NCI-H2227 treated with DMSO at 0.1 percent for 48 hours (cell line): ENCODE measurements around the gene ATXN7.

ENCODE experiments used
- DNase-seq: peaks from one replicate; lab custom pipeline; 2025; lab: John Stamatoyannopoulos, UW

Gene ATXN7

DNA sequence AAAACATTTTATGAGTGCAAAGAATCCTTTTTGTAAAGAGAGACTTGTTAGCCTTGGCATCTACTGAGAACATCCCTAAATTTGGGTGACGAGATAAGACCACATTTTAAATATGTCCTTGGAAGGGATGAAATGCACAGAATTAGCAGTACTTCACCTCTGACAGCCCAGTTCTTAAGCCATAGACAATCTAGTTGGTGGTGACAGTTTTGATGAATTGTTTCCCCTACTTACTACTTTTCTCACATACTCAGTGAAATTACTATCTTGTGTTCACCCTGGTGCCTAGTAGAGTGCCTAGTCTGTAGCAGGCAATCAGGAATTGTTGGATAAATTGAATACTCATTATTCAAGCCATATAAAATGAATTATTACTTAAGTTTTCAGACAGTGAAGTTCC lies 45.1 kb downstream of the ATXN7 start:
- DNase-seq = no peak

DNA sequence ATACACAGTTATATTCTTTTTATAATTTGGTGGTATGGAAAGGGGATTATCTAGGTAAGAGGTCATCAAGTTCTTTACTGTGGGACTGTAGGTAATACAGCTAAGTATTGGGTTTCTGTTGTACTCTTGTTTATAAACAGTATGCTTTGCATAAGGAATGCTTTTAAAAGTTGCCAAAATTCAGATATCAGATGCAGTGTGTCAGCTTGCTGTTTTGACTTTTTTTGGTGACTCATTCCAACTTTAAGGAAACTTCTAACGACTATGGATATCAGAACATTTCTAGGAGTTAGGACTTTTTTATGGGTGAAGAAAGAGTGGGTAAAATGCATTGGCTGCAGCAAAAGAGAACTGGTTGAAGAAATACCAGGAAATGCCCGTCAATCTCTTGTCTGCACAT lies 45.8 kb downstream of the ATXN7 start:
- no peak for DNase-seq

DNA sequence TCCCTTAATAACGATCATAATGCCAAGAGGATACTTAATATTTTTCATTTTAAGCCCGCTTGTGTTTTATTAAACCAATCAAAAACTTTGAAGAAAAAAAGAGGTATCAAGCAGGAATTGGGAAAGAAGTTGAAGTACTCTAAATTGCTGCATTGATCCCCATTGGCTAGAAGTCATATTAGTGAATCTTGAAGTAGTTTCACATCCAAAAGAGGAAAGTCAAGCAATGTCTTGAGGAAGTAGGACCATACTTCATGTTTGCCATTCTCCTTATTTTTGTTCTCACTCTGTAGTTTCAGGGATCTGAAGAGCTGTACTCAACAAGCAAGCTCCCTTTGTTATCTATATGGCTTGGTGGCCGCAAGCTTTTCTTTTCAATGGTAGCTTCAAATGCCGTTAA lies 46.3 kb downstream of the ATXN7 start:
- no peak for DNase-seq

DNA sequence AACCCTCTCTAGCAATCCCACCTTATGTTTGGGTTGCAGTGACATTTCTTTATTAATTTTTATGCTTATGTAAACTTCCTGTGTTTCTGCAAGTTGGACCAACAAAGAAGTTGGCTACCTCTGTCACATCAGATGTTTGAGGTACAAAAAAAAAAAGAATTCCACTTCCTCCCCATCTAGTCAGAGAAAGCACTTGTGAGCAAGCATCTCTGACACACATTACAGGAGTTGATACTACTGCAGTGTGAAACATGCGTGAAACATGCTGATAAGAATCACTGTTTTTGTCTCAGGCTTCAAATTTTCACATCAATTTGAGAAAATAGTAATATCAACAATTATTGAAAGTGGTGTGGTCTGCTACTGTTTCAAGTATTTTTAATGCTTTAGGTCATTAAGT lies 47.2 kb downstream of the ATXN7 start:
- no peak for DNase-seq

DNA sequence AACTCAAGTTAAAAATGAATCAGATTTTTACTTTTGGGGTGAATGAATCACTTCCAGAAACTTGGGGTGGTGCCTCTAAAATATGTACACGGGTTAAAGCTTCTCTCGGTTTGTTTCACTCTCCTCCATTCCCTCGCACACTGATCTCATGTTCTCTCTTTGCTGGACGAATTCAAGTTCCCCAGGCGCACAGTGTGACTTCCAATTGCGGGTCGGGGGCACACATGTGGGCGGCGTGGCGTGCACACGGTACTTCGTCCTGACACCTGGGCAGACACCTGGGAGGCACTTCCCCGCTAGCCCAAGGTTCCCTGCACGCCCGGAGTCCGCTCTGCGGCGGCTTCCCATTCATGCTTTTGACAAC lies 47.8 kb downstream of the ATXN7 start:
- no peak for DNase-seq

DNA sequence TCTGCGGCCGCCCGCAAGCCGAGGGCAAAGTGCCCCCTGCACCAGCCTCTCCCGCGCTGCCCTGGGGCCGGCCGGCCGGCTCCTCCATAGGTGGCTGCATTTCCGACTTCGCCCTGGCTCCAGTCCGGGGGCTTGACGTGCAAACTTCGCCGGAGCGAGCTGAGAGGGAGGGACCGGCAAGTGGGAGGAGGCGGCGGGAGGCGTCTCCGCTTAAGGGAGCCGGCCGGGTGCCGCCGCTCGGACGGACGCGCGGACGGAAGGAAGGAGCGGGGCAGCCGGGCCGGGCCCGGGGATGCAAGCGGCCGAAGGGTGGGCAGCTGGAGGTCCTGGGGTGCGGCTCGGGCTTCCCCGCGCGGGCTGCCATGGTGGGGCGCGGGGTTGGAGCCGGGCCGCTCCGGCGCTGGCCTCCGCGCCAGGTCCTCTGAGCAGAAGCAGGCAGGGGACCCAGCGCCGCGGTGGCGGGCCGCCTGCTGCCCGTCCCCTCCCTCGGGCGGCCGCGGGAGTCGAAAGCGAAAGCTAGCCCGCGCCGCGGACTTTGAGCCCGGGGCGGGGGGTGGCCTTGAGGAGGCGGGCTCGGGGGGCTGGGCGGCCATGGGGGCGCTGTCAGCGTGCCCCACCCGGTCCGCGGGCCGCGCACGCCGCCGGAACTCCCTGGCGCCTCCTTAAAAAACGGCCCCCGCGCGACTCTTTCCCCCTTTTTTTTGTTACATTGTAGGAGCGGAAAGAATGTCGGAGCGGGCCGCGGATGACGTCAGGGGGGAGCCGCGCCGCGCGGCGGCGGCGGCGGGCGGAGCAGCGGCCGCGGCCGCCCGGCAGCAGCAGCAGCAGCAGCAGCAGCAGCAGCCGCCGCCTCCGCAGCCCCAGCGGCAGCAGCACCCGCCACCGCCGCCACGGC lies 48.5 kb downstream of the ATXN7 start, which contains the start of gene SCAANT1:
Gene SCAANT1 (minus strand): TSS at position 511 of the 895 bp plus-strand sequence.
- DNase-seq = peak; percentile 57

DNA sequence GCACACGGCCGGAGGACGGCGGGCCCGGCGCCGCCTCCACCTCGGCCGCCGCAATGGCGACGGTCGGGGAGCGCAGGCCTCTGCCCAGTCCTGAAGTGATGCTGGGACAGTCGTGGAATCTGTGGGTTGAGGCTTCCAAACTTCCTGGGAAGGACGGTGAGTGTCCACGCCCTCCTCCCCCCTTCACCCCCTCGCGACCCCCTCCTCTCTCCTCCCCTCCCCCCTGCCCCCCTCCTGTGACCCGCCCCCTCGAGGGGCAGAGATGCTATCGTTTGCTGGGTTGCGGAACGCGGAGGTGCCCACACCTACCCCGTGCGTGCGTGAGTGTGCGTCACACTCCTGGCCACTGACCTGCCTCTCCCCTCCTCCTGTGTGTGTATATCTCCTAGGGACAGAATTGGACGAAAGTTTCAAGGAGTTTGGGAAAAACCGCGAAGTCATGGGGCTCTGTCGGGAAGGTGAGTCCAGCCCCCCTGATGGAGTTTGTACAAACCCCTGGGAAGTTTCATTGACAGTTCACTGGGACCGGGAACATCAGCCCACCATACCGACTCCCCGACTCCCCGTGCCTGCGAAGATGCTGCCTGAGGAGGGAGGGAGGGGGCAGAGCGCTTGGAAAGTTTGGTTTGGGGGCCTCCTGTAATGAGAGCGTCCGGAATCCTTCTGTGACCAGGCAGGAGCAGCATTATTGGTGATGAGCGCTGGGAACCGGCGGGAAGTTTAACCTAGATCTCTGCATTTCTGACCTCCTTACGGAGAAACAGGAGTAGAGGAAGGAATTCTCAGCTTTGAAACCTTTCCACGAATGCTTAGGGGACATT lies 49.3 kb downstream of the ATXN7 start:
- DNase-seq = peak; percentile 11

DNA sequence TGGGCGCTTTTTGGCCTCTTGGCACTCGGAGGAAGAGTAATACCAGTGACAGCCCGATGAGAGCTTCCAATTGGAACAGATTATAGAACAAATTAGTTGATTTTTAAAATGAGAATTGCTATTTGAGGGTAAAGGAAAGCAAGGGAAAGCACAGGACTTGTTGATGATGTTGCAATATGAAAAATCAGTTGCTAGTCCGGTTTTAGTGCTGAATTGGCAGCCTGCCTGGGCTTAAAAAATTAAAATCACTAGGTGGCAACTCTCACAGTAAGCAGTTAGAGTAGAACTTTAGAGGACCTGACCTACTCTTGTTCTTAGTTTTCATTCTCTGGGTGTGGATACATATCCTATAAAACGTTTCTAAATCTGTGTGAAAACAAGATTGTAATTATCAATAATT lies 50.6 kb downstream of the ATXN7 start:
- DNase-seq = no peak

DNA sequence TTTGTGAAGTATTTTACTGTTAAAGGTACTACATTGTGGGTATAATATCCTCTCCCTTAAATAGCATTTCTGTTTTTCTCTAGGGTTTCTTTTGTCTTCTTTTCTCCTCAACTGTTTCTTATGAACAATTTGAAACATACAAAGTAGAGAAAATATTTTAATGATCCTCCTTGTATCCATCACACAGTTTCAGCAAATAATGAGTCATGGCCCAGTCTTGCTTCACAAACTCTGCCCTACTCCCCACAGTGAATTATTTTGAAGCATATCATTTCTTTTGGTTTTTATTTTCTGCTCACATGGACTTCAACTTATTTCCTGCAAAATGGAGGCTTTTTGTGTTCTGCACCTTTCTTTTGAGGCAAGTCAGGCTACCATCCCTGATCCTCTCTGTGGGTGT lies 54.7 kb downstream of the ATXN7 start:
- DNase-seq = no peak

DNA sequence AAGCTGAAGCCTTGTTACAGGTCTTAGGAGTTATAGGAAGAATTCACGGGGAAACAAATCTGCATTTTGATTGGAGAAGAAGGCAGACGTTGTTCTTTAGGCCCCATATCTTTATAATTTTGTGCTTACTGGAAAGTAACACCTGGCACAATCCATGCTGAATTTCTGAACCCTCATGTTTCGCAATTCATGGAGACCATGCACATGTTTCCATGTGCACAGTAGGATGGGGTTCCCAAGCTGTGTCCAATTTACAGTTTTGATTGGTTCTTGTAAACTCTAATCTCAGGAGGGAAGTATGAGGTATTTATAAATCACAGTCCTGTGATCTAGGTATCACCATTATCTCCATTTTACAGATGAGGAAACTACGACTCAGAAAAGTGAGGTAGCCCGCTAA lies 56.3 kb downstream of the ATXN7 start:
- no peak for DNase-seq

DNA sequence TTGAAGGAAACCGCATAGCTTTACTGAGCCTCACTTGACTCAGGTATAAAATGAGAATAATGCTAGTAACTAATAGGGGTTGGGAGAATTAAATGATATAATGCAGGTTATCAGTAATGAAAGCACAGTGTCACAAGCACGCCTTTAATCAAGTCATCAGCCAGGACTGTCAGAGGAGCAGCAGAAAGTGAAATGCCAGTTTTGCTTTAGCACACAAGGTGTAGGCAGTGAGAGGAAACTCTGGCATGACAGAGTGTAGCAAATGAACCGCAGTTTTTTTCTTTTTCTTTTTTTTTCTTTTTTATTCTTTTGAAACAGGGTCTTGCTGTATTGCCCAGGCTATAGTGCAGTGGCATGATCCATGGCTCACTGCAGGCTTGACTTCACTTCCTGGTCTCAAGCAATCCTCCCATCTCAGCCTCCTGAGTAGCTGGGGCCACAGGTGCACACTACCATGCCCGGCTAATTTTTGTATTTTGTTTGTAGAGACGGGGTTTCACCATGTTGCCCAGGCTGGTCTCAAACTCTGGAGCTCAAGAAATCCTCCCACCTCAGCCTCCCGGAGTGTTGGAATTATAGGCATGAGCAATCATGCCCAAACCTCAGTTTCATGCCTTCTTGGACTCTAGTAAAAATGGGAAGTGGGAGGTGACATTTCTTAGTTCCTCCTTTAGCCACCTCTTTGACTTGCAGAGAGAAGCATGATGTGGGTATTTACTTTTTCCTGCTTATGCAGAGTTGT lies 58.2 kb downstream of the ATXN7 start:
- no peak for DNase-seq

DNA sequence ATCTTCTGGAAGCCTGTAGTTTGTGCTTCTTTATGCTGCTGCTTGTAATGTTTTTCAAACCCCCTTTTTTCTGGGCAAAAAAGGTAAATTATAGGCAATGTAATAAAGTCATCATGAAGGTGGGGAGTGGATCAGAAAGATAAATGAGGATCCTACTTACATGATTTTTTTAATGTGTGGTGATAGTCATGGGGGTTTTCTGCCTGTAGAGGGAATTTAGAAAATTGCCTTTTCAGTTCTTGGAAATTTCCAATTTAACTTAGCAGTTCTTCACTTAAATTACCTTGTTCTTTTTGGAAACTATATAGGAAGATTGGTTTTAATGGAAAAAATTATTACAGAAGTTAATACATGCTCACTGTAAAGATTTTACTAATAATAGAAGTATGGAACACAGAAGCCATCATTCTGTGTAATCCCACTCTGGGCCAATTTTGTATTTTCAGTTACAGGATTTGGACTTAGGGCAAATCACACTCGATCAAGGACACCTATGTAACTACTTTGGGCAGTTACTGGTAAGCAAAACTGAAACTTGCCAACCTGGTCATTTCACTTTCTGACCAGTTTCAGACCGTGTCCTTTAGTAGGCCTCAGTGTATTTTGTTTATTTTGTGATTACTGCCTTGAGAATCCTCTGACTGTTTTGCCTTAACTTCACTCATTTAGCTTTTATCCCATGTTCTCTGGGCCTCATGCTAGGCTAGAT lies 59.0 kb downstream of the ATXN7 start:
- no peak for DNase-seq

DNA sequence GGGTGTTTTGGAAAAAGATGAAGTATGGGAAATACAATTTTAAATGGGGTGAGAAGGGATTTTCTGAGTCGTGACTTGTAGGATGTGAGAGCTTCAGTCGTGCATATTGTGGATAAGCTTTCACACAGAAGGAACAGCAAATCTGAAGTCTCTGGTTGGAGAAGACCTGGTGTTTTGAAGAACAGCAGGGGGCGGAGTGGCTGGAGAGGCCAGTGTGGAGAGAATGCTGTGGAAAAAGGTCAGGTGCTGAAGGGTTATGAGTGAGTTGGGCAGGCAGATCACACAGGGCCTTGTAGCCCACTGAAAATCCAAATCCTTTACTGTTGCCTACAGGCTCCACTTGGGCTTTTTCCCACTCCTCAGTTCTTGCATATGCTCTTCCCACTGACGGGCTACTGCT lies 62.6 kb downstream of the ATXN7 start:
- DNase-seq = no peak

DNA sequence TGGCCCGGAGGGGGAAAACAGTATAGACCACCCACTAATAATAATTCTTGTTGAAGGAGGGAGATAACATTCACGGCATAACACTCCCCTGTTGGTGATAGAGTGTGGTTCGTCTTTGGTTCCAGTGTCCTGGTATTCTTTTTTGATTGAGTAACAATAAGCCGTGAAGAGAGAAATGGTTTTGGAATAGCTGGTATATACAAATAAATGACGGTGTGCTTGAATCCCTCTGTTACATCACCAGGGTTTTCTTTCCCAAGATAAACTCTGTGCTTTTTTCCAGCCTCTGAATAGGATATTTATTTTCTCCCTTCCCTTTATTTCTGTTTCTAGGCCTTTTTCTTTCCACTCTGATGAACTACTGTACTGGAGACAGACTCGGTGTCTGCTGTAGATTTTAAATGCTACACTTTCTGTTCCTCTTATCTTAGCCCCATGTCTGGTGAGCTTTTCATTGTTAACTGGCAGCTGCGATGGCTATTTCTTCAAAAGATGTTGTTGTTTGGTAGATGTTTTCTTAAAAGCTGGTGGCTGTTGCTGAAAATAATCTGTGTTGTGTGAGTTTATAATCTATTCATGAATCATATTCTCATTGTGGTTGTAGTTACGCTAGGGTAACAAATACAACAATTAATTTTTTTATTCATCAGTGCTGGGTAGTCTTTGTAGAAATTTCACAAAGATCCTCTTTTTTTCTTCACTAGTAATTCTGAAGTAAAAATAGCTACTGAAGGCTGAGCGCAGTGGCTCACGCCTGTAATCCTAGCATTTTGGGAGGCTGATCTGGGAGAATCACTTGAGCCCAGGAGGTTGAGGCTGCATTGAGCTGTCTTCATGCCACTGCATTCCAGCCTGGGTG lies 64.0 kb downstream of the ATXN7 start:
- DNase-seq = no peak

DNA sequence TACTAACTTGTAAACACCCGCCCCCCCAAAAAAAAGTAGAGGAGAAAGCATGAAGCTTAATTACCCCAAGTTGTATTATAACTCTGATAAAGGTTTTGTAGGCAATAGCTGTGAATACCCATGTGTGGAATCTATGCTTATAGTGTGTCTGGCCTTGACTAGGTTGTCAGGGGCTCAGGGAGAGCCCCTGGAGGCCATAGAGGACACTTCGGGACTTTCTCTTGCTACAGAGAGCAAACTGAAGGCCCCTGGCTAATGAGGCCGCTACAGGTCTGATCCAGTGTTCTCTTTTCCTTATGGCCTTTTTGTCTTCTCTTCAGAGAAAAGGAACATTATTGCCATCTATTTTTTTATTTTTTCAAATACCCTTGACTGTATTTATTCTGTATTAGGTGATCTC lies 67.6 kb downstream of the ATXN7 start:
- no peak for DNase-seq

DNA sequence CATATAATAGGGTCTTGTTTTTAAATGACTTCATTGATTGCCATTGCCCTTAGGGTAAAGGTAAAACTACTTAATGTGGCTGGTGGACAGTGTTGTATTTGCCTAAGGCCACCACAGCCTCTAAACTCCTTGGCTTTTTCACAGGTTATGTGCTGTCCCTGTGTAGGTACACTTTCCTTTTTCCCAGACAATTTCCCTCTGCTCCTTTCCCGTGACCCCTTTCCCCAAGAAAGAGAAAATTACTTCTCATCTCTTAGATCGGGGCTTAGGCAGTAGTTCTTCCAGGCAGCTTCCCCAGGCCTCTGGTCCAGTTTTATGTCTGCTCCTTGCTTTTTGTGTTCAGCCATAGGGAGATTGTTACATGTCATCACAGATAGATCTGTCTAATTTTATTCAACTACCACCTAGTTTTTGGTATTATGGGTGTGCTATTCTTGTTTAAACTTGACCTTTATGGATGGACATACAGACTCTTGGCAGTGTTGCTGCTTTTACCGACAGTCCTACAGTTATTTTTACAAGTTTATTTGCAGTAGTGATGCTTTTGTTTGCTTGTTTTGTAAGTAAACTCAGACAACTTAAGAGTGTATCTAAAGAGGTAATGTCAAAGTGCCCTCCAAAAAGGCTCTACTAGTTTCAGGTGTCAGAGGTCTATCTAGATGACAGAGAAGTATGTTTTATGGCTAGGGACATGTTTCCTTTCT lies 69.0 kb downstream of the ATXN7 start:
- DNase-seq = no peak

DNA sequence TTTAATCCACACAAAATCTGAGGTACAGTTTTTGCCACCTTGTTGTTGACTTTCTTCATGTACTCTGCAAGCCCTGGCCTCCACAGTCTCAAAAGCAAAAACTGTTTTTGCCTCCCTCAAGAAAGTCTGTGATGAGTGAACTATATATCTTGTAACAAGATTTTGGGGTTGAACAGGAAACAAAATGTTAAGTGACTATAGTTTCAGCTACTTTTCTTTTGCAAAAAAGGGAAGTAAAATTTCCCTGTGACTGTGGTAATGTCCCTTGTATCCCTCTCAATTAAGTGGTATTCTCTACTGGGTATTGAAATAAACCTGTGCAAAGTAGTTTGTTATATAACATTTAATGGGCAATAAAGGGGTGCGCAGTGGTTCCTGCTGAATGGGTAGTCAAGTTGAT lies 69.8 kb downstream of the ATXN7 start:
- no peak for DNase-seq

DNA sequence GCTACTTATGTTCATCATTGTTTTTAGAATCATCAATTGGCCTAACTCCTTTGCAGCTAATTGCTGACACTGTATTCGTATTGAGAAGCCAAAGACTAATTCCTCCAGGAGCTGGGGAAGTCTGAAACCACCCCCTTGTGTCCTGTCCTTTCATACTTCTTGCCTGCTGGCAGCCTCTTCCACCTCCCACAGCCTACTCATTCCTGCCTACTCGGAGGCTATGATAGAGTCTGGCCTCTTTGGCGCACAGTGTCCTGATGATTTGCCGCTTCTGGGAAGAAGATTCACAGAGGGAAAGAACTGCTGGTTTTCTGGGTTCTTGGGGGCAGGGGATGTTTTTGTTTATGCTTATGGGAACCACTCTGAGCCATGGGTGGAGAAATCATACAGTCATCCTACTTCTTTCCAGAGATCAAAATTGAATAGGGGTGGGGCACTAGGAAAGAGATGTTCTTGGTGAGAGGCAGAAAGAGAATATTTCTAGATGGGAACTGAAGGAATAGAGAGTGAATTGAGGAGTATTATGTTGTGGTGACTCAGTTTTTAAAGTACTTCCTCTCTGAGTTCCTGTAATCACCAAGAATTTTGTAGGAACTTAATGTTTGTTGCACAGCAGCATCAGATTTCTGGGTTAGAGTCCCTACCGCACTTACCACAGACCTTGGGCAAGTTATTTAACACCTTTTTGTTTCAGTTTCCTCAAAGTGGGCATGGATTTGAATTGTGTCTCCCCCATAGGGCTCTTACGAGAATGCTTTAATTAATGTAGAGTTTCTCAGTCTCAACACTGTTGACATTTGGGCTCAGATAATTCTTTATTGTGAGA lies 70.6 kb downstream of the ATXN7 start:
- DNase-seq = no peak

DNA sequence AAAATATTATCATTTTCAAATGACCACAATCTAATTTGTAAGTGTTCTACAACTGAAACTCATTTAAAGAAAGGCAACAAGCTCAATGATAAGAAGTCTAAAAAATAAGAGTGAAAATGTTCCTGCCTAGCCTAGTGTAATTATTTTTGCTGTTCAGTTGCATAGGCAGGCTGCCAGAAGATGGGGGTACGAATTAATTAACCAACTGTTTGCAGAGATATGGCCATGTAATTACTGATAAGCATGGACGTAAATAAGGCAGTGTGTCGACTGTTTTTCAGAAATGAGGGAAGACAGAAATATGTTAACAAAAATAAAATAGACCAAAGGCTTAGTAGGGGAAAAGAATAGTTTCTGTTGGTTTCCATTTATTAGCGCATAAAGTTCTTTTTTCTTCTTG lies 73.3 kb downstream of the ATXN7 start:
- DNase-seq = no peak
